HEK293 (cell line): ENCODE measurements around the gene MN1.

Source experiments
- CTCF ChIA-PET: fragments of 350-600 bp; formaldehyde crosslinking; extraction: SDS; loops from one replicate; lab custom pipeline; 2021; ENCODE audit warnings: antibody characterized with exemption; lab: Yijun Ruan, JAX
- POLR2A ChIA-PET: fragments of 300-600 bp; formaldehyde crosslinking; extraction: SDS; loops from one replicate; lab custom pipeline; 2020; ENCODE audit warnings: antibody characterized with exemption, inconsistent platforms; lab: Yijun Ruan, JAX
- H3K27ac ChIP-seq: fragments of 200-500 bp; sonication (Bioruptor generic); 2 replicates; pipeline ENCODE4 v1.5.1; 2014; ENCODE audit warnings: low read depth, low read length, control low read depth, inconsistent platforms; ENCODE audit errors: extremely low read depth
- H3K36me3 ChIP-seq, 2 experiments: fragments of 200-500 bp in 1 of 2; sonication (Bioruptor generic) in 1 of 2; 1 replicate in 1 of 2; 2 replicates in 1 of 2; pipeline ENCODE4 v1.5.1; 2014 to 2017; ENCODE audit warnings: inconsistent platforms in 2 of 2, low read length in 2 of 2; ENCODE audit not compliant: control insufficient read depth in 2 of 2, insufficient read depth in 1 of 2
- H3K4me1 ChIP-seq: fragments of 200-500 bp; sonication (Bioruptor generic); 2 replicates; pipeline ENCODE4 v1.5.1; 2014; ENCODE audit warnings: mild to moderate bottlenecking, low read length, inconsistent platforms; ENCODE audit not compliant: control insufficient read depth, insufficient read depth
- H3K4me3 ChIP-seq: 2 replicates; pipeline ENCODE4 v1.5.1; 2011; ENCODE audit warnings: low read depth, mild to moderate bottlenecking, control low read depth, low read length, moderate library complexity
- H3K9me3 ChIP-seq: fragments of 200-500 bp; sonication (Bioruptor generic); 2 replicates; pipeline ENCODE4 v1.5.1; 2014; ENCODE audit warnings: low read depth, low read length, inconsistent platforms; ENCODE audit not compliant: control insufficient read depth, insufficient read depth
- MZF1 ChIP-seq: fragments of 450-650 bp; formaldehyde crosslinking; IDR thresholded peaks from 2 replicates; pipeline ENCODE4 v1.5.1; 2017; ENCODE audit warnings: missing biosample characterization, missing genetic modification characterization, borderline replicate concordance
- PBX3 ChIP-seq: sonication (generic); formaldehyde crosslinking; IDR thresholded peaks from 2 replicates; pipeline ENCODE4 v1.8.1; 2022; ENCODE audit warnings: mild to moderate bottlenecking, moderate library complexity, missing genetic modification reagents
- RBAK ChIP-seq: fragments of 450-650 bp; formaldehyde crosslinking; IDR thresholded peaks from 2 replicates; pipeline ENCODE4 v1.5.1; 2016; ENCODE audit warnings: missing biosample characterization, missing genetic modification characterization
- REPIN1 ChIP-seq: fragments of 450-650 bp; formaldehyde crosslinking; IDR thresholded peaks from 2 replicates; pipeline ENCODE4 v1.5.1; 2017; ENCODE audit warnings: missing biosample characterization, missing genetic modification characterization, low read depth
- SETDB1 ChIP-seq: IDR thresholded peaks from one replicate; pipeline ENCODE4 v1.6.1; 2017; ENCODE audit warnings: mild to moderate bottlenecking, low read length, moderate library complexity, mixed read lengths; ENCODE audit not compliant: insufficient read length
- SP2 ChIP-seq: fragments of 450-650 bp; formaldehyde crosslinking; IDR thresholded peaks from 2 replicates; pipeline ENCODE4 v1.5.1; 2016; ENCODE audit warnings: missing biosample characterization, missing genetic modification characterization
- ZBTB48 ChIP-seq: fragments of 450-650 bp; formaldehyde crosslinking; IDR thresholded peaks from 2 replicates; pipeline ENCODE4 v1.5.1; 2016; ENCODE audit warnings: missing biosample characterization, missing genetic modification characterization
- ZBTB6 ChIP-seq: fragments of 450-650 bp; formaldehyde crosslinking; IDR thresholded peaks from 2 replicates; pipeline ENCODE4 v1.5.1; 2017; ENCODE audit warnings: missing biosample characterization, missing genetic modification characterization
- ZBTB7A ChIP-seq: fragments of 450-650 bp; formaldehyde crosslinking; IDR thresholded peaks from 2 replicates; pipeline ENCODE4 v1.5.1; 2016; ENCODE audit warnings: low read depth, missing biosample characterization, missing genetic modification characterization
- ZNF114 ChIP-seq: fragments of 450-650 bp; formaldehyde crosslinking; IDR thresholded peaks from 2 replicates; pipeline ENCODE4 v1.5.0; 2017; ENCODE audit warnings: missing biosample characterization, missing genetic modification characterization
- ZNF362 ChIP-seq: fragments of 450-650 bp; formaldehyde crosslinking; IDR thresholded peaks from 2 replicates; pipeline ENCODE4 v1.5.1; 2016; ENCODE audit warnings: missing biosample characterization, missing genetic modification characterization
- ZNF37A ChIP-seq: fragments of 450-650 bp; IDR thresholded peaks from 2 replicates; pipeline ENCODE4 v1.5.1; 2018; ENCODE audit warnings: missing biosample characterization, missing genetic modification characterization
- ZNF404 ChIP-seq: fragments of 450-650 bp; formaldehyde crosslinking; IDR thresholded peaks from 2 replicates; pipeline ENCODE4 v1.5.1; 2017; ENCODE audit warnings: missing biosample characterization, missing genetic modification characterization
- ZNF416 ChIP-seq: fragments of 450-650 bp; formaldehyde crosslinking; IDR thresholded peaks from 2 replicates; pipeline ENCODE4 v1.5.1; 2016; ENCODE audit warnings: missing biosample characterization, missing genetic modification characterization
- ZNF473 ChIP-seq: fragments of 450-650 bp; formaldehyde crosslinking; IDR thresholded peaks from 2 replicates; pipeline ENCODE4 v1.5.1; 2017; ENCODE audit warnings: missing biosample characterization, missing genetic modification characterization
- ZNF623 ChIP-seq: fragments of 450-650 bp; formaldehyde crosslinking; IDR thresholded peaks from 2 replicates; pipeline ENCODE4 v1.5.1; 2016; ENCODE audit warnings: missing biosample characterization, missing genetic modification characterization
- ZNF654 ChIP-seq: fragments of 450-650 bp; formaldehyde crosslinking; IDR thresholded peaks from 2 replicates; pipeline ENCODE4 v1.5.1; 2016; ENCODE audit warnings: low read depth, missing biosample characterization, missing genetic modification characterization
- ZNF660 ChIP-seq: fragments of 450-650 bp; IDR thresholded peaks from 2 replicates; pipeline ENCODE4 v1.5.1; 2018; ENCODE audit warnings: missing biosample characterization, mild to moderate bottlenecking, missing genetic modification characterization
- ZNF677 ChIP-seq: fragments of 450-650 bp; IDR thresholded peaks from 2 replicates; pipeline ENCODE4 v1.5.0; 2018; ENCODE audit warnings: missing biosample characterization, mild to moderate bottlenecking, missing genetic modification characterization, moderate library complexity
- ZNF768 ChIP-seq: fragments of 450-650 bp; formaldehyde crosslinking; IDR thresholded peaks from 2 replicates; pipeline ENCODE4 v1.5.1; 2018; ENCODE audit warnings: missing biosample characterization, mild to moderate bottlenecking, missing genetic modification characterization
- TF ChIP-seq, protein P1 (sequence below): fragments of 450-650 bp; formaldehyde crosslinking; IDR thresholded peaks from 2 replicates; pipeline ENCODE4 v1.5.1; 2016; ENCODE audit warnings: missing biosample characterization, missing genetic modification characterization

Gene MN1

GRCh38 chr22:27788500-27789288 lies 12.9 kb downstream of the MN1 start:
- no peak overlapping the region for H3K27ac ChIP-seq
- ChIA-PET CTCF (no interaction called here), POLR2A (no interaction called here)
- peaks cover 29% of the 10 kb centered on the region for H3K4me1 ChIP-seq
- H3K9me3 ChIP-seq: no peaks in the 10 kb centered on the region
- H3K4me3 ChIP-seq: no peak overlapping the region
- TF ChIP-seq ZNF473 (tag by site-specific recombination) (no peak), ZNF37A (no peak), RBAK (tag by site-specific recombination) (no peak), ZBTB48 (tag by site-specific recombination) (no peak), ZNF404 (tag by site-specific recombination) (no peak), ZNF677 (tag by site-specific recombination) (no peak)
- TF ChIP-seq, protein P1, sequence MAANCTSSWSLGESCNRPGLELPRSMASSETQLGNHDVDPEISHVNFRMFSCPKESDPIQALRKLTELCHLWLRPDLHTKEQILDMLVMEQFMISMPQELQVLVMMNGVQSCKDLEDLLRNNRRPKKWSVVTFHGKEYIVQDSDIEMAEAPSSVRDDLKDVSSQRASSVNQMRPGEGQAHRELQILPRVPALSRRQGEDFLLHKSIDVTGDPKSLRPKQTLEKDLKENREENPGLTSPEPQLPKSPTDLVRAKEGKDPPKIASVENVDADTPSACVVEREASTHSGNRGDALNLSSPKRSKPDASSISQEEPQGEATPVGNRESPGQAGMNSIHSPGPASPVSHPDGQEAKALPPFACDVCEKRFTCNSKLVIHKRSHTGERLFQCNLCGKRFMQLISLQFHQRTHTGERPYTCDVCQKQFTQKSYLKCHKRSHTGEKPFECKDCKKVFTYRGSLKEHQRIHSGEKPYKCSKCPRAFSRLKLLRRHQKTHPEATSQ: no peak
- TF ChIP-seq, all 188 proteins: peak for 0
- no peaks in the 10 kb centered on the region for H3K36me3 ChIP-seq

GRCh38 chr22:27786965-27787364 lies 14.6 kb downstream of the MN1 start:
- CTCF ChIA-PET: interaction anchor here (0.6 kb wide), 1 partner anchor 560 kb away, joined by 3 read pairs; no protein-coding TSS in a partner anchor
- Histone ChIP-seq H3K9me3 (no peaks in the 10 kb centered on the region), H3K27ac (no peak overlapping the region), H3K36me3 (no peaks in the 10 kb centered on the region), H3K4me1 (peaks cover 13% of the 10 kb centered on the region), H3K4me3 (no peak overlapping the region)
- TF ChIP-seq ZNF654 (tag by site-specific recombination): no peak
- no peak for TF ChIP-seq ZNF416
- TF ChIP-seq REPIN1 (tag by site-specific recombination): no peak
- no peak for TF ChIP-seq ZNF768 (tag by site-specific recombination)
- no peak for TF ChIP-seq PBX3
- TF ChIP-seq SETDB1: no peak
- no peak for TF ChIP-seq ZNF362 (tag by site-specific recombination)
- TF ChIP-seq ZBTB7A (tag by site-specific recombination): no peak
- no peak for TF ChIP-seq ZNF660
- no peak for TF ChIP-seq SP2
- TF ChIP-seq ZBTB6: no peak
- TF ChIP-seq MZF1: no peak
- TF ChIP-seq ZNF114: no peak
- TF ChIP-seq ZNF623: no peak
- POLR2A ChIA-PET: no interaction called here
